ENCODE data around the gene ASB10.

DNA sequence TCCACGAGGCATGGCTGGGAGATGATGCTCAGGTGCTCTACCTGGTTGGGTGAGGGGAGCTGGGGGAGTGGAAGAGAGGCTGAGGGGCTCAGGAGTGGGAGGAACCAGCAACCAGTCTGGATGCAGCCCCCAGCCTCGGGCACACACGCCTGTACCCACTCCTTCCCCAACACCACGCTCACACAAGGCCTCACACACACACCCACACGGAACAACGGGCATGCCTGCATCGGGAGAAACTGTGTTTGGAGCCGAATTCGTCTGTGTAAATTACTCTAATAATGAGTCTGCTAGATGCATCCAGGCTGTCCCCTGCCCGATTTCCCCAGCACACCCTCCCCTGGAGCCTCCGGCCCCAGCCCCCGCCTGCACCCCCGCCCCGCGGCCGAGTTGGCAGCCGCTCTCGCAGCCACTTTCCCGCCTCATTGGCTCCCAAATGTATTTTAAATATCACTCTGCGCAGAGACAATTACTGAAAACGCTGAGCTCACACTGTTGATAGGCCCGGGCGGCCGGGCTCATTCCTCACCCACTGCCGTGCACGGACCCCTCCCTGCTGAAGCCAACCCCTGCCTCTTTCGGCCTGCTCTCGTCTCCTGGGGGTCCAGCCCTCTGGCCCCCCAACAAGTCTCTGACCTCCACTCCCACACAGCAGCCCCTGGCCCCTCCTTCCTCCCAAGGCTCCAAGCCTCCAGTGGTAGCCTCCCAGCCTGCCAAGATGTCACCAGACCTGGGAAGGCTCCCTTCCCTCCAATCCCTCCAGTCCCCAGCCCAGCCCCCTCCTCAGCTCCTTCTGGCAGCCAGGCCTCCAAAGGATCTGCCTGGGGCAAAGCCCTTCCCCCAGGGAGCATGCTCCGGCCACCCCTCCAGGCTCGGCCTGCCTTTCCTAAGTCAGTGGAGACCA, 12.1 kb upstream of the ASB10 start:
- TF ChIP-seq, protein P1, sequence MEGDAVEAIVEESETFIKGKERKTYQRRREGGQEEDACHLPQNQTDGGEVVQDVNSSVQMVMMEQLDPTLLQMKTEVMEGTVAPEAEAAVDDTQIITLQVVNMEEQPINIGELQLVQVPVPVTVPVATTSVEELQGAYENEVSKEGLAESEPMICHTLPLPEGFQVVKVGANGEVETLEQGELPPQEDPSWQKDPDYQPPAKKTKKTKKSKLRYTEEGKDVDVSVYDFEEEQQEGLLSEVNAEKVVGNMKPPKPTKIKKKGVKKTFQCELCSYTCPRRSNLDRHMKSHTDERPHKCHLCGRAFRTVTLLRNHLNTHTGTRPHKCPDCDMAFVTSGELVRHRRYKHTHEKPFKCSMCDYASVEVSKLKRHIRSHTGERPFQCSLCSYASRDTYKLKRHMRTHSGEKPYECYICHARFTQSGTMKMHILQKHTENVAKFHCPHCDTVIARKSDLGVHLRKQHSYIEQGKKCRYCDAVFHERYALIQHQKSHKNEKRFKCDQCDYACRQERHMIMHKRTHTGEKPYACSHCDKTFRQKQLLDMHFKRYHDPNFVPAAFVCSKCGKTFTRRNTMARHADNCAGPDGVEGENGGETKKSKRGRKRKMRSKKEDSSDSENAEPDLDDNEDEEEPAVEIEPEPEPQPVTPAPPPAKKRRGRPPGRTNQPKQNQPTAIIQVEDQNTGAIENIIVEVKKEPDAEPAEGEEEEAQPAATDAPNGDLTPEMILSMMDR (IDR thresholded peaks at IDR 0.05; ENCODE audit: borderline replicate concordance, extremely low read depth, low read length, poor library complexity, severe bottlenecking): no peak
- TF ChIP-seq EZH2 (IDR thresholded peaks at IDR 0.05; ENCODE audit: borderline replicate concordance, low read depth, low read length, severe bottlenecking): no peak

Measured in DND-41 (cell line).